GM18951 (cell line): ENCODE data around the gene PEA15.
A peak's percentile ranks its signal among the peaks of the same experiment; 100 is the strongest.

ENCODE experiments used
- POLR2A ChIP-seq: IDR thresholded peaks from 4 replicates; pipeline ENCODE4 v1.6.1; 2011; ENCODE audit warnings: mild to moderate bottlenecking; ENCODE audit not compliant: insufficient read length, insufficient read depth; ENCODE audit errors: extremely low read depth
- in situ Hi-C: fragments of 300-500 bp; cut with MboI; formaldehyde crosslinking; loops from one replicate; pipeline ENCODE4 v1.12.0; 2022; ENCODE audit warnings: low sequenced_read_pairs, mixed read lengths, inconsistent platforms; ENCODE audit not compliant: unreplicated experiment

Gene PEA15, protein sequence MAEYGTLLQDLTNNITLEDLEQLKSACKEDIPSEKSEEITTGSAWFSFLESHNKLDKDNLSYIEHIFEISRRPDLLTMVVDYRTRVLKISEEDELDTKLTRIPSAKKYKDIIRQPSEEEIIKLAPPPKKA

DNA sequence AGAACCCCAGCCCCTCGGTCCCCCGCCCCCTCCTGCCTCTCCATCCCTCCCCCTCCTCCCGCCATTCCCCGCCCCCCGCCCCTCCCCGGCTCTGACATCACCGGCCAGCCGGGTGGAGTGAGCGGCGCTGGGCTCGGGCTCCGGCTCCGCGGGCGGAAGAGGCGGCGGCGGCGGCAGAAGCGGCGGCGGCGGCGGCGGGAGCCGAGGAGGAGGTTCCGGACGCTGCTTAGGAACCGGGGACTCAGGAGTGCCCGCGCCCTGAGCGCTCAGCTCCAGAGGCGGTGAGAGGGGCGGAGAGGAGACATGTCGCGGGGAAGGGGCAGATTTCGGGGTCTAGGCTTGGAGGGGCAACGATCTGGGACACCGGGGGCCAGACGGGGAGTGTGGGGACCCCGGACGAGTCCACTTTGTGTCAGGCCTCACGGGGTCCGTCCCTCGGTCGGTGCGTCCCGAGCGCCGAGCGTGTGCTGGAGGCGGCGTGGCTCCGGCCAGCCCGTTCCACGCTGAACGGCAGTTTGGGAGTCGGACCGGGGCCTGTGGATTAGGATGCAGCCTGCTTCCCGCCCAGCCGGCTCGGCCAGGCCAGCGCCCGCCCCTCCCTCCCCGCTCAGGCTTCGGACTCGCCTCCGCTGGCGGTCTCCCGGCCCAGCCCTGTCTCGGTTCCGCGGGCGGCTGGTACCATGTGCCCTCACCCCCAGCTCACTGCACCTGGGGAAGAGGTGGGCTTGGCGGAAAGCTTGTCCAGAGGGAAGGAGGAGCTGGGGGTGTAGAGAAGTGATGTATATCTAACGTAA, at the start of gene PEA15:
Gene PEA15 (plus strand): TSS at position 143 of the 794 bp plus-strand sequence. CDS start 6,161 bp downstream, outside the sequence.
- in situ Hi-C loops: no loop called here
- peak; percentile 65 for TF ChIP-seq POLR2A

- in situ Hi-C loops: no loop called here
- no peak for TF ChIP-seq POLR2A
Measured at GRCh38 chr1:160156361-160156760, 48.8 kb upstream of the PEA15 start.

DNA sequence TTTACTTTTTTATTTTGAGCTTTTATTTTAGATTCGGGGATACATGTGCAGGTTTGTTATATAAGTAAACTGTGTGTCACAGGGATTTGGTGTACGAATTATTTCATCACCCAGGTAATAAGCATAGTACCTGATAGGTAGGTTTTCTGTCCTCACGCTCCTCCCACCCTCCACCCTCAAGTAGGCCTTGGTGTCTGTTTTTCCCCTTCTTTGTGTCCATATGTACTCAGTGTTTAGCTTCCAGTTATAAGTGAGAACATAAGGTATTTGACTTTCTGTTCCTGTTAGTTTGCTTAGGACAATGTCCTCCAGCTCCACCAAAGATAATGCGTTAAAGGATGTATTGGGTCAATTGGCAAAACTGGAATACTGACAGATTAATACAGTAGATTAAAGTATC, 48.0 kb upstream of the PEA15 start:
- no peak for TF ChIP-seq POLR2A
- in situ Hi-C loops: no loop called here

GRCh38 chr1:160158031-160158430, 47.2 kb upstream of the PEA15 start:
- TF ChIP-seq POLR2A: no peak
- in situ Hi-C loops: no loop called here

DNA sequence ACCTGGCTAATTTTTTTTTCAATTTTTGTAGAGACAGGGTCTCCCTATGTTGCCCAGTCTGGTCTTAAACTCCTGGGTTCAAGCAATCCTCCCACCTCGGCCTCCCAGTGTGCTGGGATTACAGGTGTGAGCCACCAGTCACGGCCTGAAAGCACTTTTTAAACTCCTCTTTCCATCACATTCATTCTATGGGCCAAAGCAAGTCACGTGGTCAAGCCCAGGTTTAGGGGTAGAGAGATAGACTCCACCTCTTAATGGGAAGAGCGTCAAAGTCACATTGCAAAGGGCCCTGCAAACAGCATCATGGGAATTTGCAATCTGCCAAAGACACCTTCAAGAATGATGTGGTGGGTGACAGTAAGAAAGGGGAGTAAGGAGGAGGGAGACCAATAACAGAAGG, 46.6 kb upstream of the PEA15 start:
- TF ChIP-seq POLR2A: no peak
- in situ Hi-C loops: no loop called here

DNA sequence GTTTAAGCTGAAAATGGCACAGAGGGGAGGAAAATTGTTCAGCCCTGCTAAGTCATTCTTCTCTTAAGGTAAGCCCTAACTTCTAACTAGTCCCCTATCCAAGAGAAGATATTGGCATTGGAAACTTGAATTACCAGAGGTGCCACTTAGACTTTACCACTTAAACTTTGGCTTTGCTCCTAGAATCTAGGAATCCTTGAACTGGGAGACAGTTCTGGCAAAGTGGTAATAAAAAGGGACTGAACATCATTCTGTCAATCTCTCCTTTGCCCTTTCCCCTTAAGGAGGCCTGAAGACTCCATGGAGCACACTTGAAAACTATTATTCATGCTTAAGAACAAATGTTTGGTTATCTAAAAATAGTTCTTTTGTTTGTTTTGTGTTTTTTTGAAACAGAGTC, 45.3 kb upstream of the PEA15 start:
- no peak for TF ChIP-seq POLR2A
- in situ Hi-C loops: no loop called here

- TF ChIP-seq POLR2A: no peak
- in situ Hi-C loops: no loop called here
Measured at GRCh38 chr1:160161965-160162705, 43.0 kb upstream of the PEA15 start.

DNA sequence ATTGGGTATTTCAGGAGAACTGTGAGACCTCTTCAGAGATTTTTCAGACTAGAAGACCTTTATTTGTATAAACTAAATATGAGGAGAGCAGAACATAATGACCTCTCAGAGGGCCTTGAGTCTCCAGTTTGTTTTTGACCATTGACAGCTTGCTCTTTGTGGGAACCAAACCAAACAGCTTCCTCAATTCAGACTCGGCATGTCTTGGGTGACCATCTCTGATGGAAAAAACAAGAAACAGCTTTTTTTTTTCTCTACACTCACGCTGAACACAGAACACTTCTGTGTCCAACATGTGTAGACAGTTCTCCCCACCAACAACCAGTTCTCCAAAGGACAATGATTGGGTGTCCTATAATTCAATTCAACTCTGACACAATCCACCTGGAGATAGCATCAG, 42.3 kb upstream of the PEA15 start:
- in situ Hi-C loops: no loop called here
- TF ChIP-seq POLR2A: no peak

DNA sequence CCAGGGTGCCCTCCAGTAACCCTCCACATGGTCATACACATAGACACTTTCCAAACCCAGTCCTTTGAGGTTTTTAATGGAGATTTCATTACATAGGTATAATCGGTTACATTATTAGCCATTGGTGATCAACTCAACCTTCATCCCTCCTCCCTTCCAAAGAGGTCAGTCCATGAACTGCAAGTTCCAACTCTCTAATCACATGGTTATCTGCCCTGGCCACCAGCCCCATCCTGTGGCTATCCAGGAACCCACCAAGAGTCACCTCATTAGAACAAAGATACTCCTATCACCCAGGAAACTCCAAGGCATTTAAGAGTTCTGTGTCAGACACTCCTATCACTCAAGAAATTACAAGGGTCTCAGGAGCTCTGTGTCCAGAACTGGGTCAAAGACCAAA, 41.6 kb upstream of the PEA15 start:
- in situ Hi-C loops: no loop called here
- no peak for TF ChIP-seq POLR2A

DNA sequence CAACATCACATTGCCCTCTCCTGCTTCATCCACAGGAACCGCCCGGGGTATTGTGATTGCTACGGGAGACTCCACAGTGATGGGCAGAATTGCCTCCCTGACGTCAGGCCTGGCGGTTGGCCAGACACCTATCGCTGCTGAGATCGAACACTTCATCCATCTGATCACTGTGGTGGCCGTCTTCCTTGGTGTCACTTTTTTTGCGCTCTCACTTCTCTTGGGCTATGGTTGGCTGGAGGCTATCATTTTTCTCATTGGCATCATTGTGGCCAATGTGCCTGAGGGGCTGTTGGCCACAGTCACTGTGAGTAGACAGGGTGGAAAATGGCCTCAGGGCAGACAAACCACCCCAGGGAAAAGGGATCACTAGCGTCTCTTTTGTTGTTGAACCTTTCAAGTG, 41.1 kb upstream of the PEA15 start:
- TF ChIP-seq POLR2A: no peak
- in situ Hi-C loops: no loop called here

DNA sequence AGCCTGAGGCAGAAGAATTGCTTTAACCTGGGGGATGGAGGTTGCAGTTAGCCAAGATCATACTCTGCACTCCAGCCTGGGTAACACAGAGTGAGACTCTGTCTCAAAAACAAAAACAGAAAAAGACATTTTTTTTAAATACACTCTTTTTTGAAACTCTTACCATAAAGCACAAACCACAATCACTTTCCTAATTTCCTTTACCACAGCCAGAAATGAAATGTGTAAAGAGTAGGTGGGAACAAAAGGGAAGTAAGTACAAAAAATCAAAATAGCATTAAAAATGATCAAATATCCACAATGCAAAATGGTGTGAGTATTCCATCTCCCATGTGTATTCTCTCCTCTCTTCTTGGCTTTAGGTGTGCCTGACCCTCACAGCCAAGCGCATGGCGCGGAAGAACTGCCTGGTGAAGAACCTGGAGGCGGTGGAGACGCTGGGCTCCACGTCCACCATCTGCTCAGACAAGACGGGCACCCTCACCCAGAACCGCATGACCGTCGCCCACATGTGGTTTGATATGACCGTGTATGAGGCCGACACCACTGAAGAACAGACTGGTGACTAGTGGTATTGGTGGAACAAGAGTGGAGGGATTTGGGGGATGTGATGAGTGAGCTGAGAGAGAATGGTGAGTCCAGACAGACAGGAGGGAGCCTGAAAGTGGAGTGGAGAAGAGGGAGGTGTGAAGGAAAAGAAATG, 38.9 kb upstream of the PEA15 start:
- in situ Hi-C loops: no loop called here
- TF ChIP-seq POLR2A: no peak

GRCh38 chr1:160167056-160167455, 38.1 kb upstream of the PEA15 start:
- no peak for TF ChIP-seq POLR2A

GRCh38 chr1:160167580-160167979, 37.6 kb upstream of the PEA15 start:
- in situ Hi-C loops: no loop called here
- no peak for TF ChIP-seq POLR2A

More at GRCh38 chr1:160167056-160167455, 38.1 kb upstream of the PEA15 start:
- in situ Hi-C loops: no loop called here
